HUES48 (cell line): ENCODE data around the gene BCAS3.

Experiments used
- H3K27ac ChIP-seq: one replicate; pipeline ENCODE4 v1.7.0; 2013; ENCODE audit warnings: low read depth, low read length, inconsistent platforms
- H3K27me3 ChIP-seq: 2 replicates; pipeline ENCODE4 v1.6.1; 2013; ENCODE audit warnings: mild to moderate bottlenecking, low read length; ENCODE audit not compliant: control insufficient read depth, insufficient read depth
- H3K36me3 ChIP-seq: 2 replicates; pipeline ENCODE4 v1.6.1; 2013; ENCODE audit warnings: low read length; ENCODE audit not compliant: control insufficient read depth, insufficient read depth
- H3K4me1 ChIP-seq: 2 replicates; pipeline ENCODE4 v1.6.1; 2013; ENCODE audit warnings: mild to moderate bottlenecking, low read length; ENCODE audit not compliant: control insufficient read depth, insufficient read depth
- H3K4me3 ChIP-seq: 2 replicates; pipeline ENCODE4 v1.5.1; 2013; ENCODE audit warnings: mild to moderate bottlenecking, low read depth, low read length
- H3K9ac ChIP-seq: 2 replicates; pipeline ENCODE4 v1.6.1; 2013; ENCODE audit warnings: mild to moderate bottlenecking, low read depth, low read length, moderate library complexity
- H3K9me3 ChIP-seq: 2 replicates; pipeline ENCODE4 v1.6.1; 2013; ENCODE audit warnings: low read length; ENCODE audit not compliant: control insufficient read depth, insufficient read depth

BCAS3 gene

GRCh38 chr17:61303817-61304096 is 626.1 kb downstream of the BCAS3 start:
- H3K27ac ChIP-seq: no peak overlapping the region
- H3K4me3 ChIP-seq: no peak overlapping the region
- peaks cover 13% of the 10 kb centered on the region for H3K4me1 ChIP-seq
- H3K9ac ChIP-seq: no peak overlapping the region
- no peaks in the 10 kb centered on the region for H3K27me3 ChIP-seq
- no peaks in the 10 kb centered on the region for H3K36me3 ChIP-seq
- no peaks in the 10 kb centered on the region for H3K9me3 ChIP-seq

GRCh38 chr17:61305024-61305423 is 627.4 kb downstream of the BCAS3 start:
- H3K27ac ChIP-seq: no peak overlapping the region
- no peaks in the 10 kb centered on the region for H3K27me3 ChIP-seq
- no peak overlapping the region for H3K4me3 ChIP-seq
- H3K36me3 ChIP-seq: no peaks in the 10 kb centered on the region
- peaks cover 15% of the 10 kb centered on the region for H3K4me1 ChIP-seq
- H3K9ac ChIP-seq: no peak overlapping the region
- H3K9me3 ChIP-seq: no peaks in the 10 kb centered on the region

DNA sequence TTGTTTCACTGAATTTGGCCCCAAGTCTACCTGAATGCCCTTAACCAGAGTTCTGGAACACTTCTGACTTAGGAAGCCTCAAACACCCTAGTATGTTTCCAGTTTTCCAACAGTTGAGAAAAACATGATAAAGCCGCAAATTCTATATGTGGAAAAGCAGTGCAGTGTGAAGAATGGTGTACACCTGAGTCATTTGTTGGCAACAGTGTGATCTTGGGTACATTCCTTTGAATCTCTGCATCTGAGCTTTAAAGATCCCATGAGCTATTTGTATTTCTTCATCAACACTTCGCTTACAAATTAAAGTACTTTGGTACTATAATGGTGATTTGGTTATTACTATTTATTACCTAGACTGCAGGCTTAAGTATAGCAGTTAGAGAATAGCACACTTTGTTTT is 628.4 kb downstream of the BCAS3 start:
- no peaks in the 10 kb centered on the region for H3K36me3 ChIP-seq
- H3K9ac ChIP-seq: no peak overlapping the region
- H3K4me1 ChIP-seq: peaks cover 15% of the 10 kb centered on the region
- no peak overlapping the region for H3K4me3 ChIP-seq
- H3K27ac ChIP-seq: no peak overlapping the region
- H3K27me3 ChIP-seq: no peaks in the 10 kb centered on the region
- no peaks in the 10 kb centered on the region for H3K9me3 ChIP-seq

GRCh38 chr17:61307905-61308886 is 630.5 kb downstream of the BCAS3 start:
- Histone ChIP-seq H3K36me3 (no peaks in the 10 kb centered on the region), H3K4me3 (no peak overlapping the region), H3K4me1 (peaks cover 11% of the 10 kb centered on the region), H3K27ac (no peak overlapping the region), H3K9ac (no peak overlapping the region), H3K9me3 (no peaks in the 10 kb centered on the region), H3K27me3 (no peaks in the 10 kb centered on the region)

- Histone ChIP-seq H3K27ac (no peak overlapping the region), H3K9ac (no peak overlapping the region), H3K27me3 (no peaks in the 10 kb centered on the region), H3K4me3 (no peak overlapping the region), H3K4me1 (peaks cover 11% of the 10 kb centered on the region), H3K9me3 (no peaks in the 10 kb centered on the region), H3K36me3 (no peaks in the 10 kb centered on the region)
Measured at GRCh38 chr17:61309362-61310256, 632.0 kb downstream of the BCAS3 start.

- Histone ChIP-seq H3K4me1 (peaks cover 11% of the 10 kb centered on the region), H3K9ac (no peak overlapping the region), H3K36me3 (no peaks in the 10 kb centered on the region), H3K4me3 (no peak overlapping the region), H3K27ac (no peak overlapping the region), H3K9me3 (no peaks in the 10 kb centered on the region), H3K27me3 (no peaks in the 10 kb centered on the region)
Measured at GRCh38 chr17:61310590-61310989, 632.9 kb downstream of the BCAS3 start.

GRCh38 chr17:61312406-61313295 is 635.0 kb downstream of the BCAS3 start:
- no peak overlapping the region for H3K9ac ChIP-seq
- H3K4me1 ChIP-seq: peaks cover 11% of the 10 kb centered on the region
- no peaks in the 10 kb centered on the region for H3K27me3 ChIP-seq
- H3K9me3 ChIP-seq: no peaks in the 10 kb centered on the region
- no peak overlapping the region for H3K27ac ChIP-seq
- no peaks in the 10 kb centered on the region for H3K36me3 ChIP-seq
- no peak overlapping the region for H3K4me3 ChIP-seq

DNA sequence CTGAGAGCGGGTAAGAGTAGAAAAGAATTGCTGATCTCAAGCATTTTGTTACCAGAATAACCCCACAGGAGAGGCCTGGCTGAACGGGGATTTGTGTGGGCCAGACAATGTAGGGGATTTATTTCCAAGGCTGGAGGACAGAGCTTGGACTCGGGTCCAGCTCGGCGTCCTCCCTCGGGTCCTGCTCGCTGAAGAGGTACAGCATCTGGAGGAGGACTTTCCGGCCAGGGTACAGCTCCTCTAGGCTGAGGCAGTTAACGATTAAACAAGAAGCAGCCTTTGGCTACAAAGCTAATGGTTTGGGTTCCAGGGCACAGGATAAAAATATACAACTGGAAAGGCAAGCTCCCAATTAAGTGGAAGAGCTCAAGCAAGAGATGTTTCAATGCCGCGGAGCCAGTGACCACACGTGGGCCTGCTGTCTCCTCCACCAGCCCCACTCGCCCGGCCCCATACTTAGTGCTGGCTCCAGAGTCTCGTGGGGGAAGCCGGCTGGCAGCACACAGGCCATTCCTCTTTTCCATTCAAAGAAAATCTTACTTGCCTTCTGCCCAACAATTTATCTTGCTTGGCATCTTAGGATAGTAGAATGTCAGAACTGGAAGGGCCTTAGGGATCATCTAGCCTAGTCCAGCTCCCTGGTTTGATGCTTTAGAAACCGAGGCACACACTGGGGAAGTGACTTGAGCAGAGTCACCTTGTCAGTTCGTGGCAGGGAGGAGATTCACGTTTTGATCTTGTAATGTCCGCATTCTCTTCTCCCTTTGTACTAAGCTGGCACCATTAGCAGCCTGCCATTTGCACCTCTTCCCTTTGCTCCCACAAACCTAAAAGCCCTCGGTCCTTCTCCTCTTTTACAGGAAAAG is 636.0 kb downstream of the BCAS3 start:
- Histone ChIP-seq H3K4me3 (no peak overlapping the region), H3K4me1 (peaks cover 2% of the 10 kb centered on the region; the same call in 1 of the 2 replicates), H3K36me3 (no peaks in the 10 kb centered on the region), H3K9me3 (no peaks in the 10 kb centered on the region), H3K27ac (no peak overlapping the region), H3K27me3 (no peaks in the 10 kb centered on the region), H3K9ac (no peak overlapping the region)

DNA sequence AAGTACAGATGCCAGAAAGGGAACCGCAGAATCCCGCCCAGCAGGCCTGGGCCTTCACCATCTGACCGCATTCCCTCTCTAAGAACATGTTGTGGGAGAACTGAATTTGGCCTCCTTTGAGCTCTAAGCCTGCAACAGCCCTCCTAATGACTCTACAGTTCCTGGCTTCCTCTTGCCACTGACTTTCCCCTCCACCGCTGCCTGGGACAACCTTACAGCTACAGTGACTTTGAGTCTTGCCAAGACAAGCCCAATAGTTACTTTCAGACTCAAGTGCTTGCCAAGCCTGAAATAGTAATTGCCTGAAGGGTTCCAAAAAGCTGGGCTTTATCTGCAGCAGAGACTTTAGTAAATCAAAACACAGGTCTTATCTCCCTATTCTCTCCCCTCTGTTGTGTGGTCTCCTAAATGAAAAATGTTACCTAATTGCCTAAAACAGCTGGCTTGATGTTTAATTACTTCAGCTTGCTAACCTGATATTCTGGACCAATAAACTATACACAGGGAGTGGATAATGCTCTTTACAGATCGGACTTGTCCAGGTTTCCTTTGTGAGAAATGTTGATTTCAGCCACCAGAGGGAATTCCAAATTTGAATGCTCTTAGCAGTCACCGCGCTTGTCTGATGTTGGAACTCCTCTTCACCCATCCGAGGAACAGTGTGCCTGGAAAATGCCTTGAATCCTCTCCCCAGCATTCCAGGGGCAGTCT is 636.9 kb downstream of the BCAS3 start:
- H3K4me3 ChIP-seq: no peak overlapping the region
- H3K4me1 ChIP-seq: no peaks in the 10 kb centered on the region
- H3K36me3 ChIP-seq: no peaks in the 10 kb centered on the region
- H3K27me3 ChIP-seq: no peaks in the 10 kb centered on the region
- no peak overlapping the region for H3K27ac ChIP-seq
- H3K9ac ChIP-seq: no peak overlapping the region
- H3K9me3 ChIP-seq: no peaks in the 10 kb centered on the region
